DOHH2 (cell line): ENCODE data around the gene EQTN.

ENCODE experiments used
- EZH2phosphoT487 ChIP-seq: fragments of 200-600 bp; sonication (generic); IDR thresholded peaks from 2 replicates; pipeline ENCODE4 v1.6.1; 2017; ENCODE audit warnings: borderline replicate concordance, mild to moderate bottlenecking, antibody characterized with exemption, low read length, moderate library complexity, mixed read lengths
- TF ChIP-seq, protein P1 (sequence below): fragments of 200-600 bp; sonication (generic); IDR thresholded peaks from one replicate; pipeline ENCODE4 v1.5.1; 2014; ENCODE audit warnings: antibody characterized with exemption, mild to moderate bottlenecking, low read depth, low read length; ENCODE audit not compliant: poor library complexity, severe bottlenecking

DNA sequence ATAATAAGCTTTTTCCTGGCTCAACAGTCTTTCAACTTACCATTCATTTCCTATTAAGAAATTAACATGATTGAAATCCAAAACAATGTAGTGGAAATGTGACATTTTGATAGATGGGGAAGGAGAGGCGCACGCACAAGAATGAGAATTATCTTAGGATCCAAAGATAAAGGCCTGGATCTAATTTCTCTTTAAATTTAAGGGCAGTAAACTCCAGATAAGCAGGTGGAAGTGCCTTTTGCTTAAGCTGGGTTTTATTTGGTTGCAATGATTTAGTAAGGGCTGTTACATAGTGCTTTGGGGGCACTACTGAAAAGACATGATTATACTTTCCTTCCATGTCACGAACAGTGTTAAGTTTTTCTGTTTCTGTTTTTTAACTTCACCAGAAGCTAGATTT, 17.3 kb downstream of the EQTN start:
- TF ChIP-seq, protein P1, sequence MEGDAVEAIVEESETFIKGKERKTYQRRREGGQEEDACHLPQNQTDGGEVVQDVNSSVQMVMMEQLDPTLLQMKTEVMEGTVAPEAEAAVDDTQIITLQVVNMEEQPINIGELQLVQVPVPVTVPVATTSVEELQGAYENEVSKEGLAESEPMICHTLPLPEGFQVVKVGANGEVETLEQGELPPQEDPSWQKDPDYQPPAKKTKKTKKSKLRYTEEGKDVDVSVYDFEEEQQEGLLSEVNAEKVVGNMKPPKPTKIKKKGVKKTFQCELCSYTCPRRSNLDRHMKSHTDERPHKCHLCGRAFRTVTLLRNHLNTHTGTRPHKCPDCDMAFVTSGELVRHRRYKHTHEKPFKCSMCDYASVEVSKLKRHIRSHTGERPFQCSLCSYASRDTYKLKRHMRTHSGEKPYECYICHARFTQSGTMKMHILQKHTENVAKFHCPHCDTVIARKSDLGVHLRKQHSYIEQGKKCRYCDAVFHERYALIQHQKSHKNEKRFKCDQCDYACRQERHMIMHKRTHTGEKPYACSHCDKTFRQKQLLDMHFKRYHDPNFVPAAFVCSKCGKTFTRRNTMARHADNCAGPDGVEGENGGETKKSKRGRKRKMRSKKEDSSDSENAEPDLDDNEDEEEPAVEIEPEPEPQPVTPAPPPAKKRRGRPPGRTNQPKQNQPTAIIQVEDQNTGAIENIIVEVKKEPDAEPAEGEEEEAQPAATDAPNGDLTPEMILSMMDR = no peak
- no peak for TF ChIP-seq EZH2phosphoT487
